Superior temporal gyrus (tissue), 1 donor: ENCODE results near the gene SFXN2.
A peak's percentile ranks its signal among the peaks of the same experiment; 100 is the strongest.
"Not testable (repeated sequence)": the region's sequence is repeated elsewhere in the genome, so short reads cannot be mapped to it uniquely, and the experiment has no call there.

Experiments used
- DNase-seq: peaks from one replicate; pipeline ENCODE4 v3.0.0-alpha.2; 2016; ENCODE audit errors: extremely low spot score

Gene SFXN2

DNA sequence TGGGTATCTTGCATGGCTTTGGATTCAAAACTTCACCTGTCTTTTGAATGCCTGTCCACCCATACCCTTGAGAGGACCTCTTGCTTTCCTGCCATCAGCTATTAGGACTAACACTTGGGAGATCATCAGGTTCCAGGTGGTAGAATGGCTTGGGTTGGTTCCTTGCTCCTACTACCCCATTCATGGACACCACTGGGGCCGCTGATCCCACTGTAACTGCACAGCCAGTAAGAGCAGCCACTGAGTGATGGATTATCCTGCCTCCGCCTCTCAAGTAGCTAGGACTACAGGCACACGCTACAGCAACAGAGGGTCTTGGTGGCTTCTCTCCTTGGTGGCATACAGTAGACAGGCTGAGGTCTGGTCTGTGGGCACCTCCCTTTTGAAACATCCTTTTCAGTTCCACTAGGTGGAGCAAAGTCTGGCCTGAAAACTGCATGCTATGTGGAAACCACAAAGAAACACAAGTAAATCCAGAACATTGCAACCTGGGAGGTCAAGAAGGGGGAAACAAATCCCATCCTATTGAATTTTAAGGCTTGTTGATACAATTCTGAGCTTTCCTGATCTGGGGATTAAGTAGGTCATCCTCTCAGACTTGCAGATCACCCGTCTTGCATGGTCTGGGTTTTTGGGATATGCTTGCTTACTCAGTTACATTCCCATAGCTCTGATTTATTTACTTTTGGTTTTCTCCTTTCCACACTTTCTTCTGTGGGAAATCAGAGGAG lies 38.7 kb downstream of the SFXN2 start:
- peak; percentile 48 for DNase-seq

DNA sequence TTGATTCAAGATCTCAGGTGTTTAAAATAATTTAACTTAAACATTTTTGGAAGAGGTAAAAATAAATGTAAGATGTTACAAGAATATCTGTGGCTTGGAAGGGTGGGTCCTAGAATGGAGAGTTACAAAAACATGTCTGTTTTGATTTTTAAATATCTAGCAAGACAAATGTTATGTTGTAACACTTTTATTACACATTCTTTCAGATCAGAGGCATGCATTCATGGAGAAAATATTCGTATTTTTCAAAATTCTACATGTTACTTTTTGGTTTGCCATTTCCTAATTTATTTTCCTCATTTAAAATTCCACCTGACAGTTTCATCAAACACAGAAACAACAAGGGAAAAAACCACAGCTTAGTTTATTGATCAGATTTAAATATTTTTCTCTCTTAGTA lies 39.3 kb downstream of the SFXN2 start:
- DNase-seq, result no peak

DNA sequence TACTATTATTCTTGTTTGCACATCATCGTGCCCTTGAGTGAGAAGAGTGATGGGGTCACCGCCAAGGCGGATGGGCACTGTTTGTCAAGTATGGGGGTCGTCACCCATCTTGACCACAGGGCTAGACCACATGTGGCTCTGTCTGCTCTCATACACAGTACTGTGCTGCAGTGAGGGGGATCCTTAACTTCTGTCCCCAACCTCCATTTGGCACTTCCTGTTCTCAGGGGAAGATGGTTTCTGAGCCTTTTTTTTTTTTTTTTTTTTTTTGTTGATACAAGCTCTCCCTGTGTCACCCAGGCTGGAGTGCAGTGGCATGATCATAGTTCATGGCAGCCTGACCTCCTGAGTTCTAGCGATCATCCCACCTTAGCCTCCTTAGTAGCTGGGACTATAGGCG lies 42.9 kb downstream of the SFXN2 start:
- no peak for DNase-seq

DNA sequence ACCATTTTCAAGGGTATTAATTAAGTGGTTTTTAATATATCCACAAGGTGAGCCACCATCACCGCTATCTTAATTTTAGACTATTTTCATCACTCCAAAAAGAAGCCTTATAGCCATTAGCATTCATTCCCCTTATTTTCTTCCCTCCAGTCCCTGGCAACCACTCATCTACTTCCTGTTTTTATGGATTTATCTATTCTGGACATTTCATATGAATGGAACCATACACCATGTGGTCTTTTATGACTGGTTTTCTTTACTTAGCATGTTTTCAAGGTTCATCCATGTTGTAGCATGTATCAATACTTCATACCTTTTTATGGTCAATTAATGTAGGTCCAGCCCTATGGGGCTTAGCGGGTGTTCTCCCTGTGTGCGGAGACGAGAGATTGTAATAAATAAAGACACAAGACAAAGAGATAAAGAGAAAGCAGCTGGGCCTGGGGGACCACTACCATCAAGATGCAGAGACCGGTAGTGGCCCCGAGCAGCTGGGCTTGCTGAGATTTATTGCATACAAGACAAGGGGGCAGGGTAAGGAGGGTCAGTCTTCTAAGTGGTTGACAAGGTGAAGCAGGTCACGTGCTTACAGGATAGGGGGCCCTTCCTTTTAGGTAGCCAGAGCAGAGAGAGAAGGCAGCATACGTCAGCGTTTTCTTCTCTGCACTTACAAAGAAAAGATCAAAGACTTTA lies 44.0 kb downstream of the SFXN2 start:
- DNase-seq, result no peak

DNA sequence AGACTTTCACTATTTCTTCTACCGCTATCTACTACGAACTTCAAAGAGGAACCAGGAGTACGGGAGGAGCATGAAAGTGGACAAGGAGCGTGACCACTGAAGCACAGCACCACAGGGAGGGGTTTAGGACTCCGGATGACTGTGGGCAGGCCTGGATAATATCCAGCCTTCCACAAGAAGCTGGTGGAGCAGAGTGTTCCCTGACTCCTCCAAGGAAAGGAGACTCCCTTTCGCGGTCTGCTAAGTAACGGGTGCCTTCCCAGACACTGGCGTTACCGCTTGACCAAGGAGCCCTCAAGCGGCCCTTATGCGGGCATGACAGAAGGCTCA lies 44.5 kb downstream of the SFXN2 start:
- not testable (repeated sequence) for DNase-seq

DNA sequence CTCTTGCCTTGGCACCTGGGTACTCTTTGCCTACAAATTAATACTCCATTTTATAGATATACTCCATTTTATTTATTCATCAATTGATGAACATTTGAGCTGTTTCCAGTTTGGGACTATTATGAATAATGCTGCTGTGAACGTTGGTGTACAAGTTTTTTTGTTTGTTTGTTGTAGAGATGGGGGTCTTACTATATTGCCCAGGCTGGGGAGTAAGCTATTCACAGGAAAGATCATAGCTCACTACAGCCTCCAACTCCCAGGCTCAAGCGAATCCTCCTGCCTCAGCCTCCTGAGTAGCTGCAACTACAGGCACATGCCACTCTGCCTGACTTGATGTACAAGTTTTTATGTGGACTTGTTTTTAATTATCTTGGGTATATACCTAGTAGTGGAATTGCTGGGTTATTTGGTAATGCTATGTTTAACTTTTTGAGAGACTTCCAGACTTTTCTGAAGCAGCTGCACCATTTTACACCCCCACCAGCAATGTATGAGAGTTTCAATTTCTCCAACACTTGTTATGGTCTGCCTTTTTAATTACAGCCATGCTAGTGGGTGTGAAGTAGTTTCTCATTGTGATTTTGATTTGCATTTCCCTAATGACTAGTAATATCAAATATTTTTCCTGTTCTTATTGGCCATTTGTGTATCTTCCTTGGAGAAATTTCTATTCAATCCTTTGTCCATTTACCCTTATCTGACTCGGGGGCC lies 45.2 kb downstream of the SFXN2 start:
- DNase-seq, result no peak

DNA sequence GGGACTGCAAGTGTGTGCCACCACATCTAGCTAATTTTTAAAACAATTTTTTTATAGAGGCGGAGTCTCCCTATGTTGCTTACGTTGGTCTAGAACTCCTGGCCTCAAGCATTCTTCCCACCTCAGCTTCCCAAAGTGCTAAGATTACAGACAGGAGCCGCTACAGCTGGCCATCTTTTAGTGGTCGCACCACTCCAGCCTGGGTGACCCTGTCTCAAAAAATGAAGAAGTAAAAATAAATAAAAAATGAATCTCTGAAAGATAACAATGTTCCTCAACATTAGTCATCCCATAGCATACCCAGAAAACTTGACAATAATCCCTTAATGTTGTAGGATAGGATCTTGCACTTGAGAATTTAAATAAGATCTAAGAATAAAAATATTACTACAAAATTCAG lies 47.5 kb downstream of the SFXN2 start:
- DNase-seq, result no peak

DNA sequence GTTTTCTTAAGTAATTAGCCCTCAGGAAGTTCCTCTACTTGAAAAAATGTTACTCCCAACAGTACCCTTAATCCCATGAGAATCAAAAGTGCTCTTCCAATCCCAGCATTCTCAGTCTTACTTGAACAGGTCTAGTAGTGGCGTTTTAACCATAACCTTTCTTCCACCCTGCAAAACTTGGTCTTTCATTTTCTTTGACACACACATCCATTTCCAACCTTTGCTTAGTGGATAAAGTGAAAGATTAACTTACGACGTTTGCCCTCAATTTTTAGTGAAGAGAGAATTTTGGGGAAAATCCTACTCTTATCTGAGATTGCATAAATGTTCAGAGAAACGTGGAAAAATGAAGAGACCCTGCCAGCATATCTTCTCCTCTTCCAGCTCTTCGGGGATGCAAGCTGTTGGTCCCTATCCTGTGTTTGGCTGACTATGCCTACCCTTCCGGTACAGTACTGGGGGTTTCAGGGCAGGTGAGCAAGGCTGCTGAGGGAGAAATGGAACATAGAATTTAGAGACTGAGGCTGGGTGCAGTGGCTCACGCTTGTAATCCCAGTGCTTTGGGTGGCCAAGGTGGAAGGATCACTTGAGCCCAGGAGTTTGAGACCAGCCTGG lies 48.1 kb downstream of the SFXN2 start:
- no peak for DNase-seq

DNA sequence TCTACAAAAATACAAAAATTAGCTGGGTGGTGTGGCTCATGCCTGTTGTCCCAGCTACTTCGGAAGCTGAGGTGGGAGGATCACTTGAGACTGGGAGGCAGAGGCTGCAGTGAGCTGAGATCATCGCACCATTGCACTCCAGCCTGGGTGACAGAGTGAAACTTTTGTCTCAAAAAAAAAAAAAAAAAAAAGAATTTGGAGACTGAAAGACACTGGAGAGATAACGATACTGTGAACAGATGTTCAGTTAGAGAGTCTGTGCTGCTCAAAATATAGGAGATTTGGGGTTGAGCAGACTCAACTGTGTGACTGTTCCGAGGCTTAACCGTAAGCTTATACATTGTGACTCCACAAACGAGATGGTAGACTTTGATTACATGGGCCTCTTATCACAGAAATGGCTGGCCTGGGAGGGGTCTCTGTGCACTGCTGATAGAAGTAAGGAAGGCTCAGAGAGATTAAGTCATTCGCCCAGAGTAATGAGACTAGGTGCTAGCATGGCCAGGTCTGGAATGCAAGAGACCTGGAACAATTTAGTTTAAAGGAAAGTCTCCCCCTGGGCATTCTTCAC lies 48.7 kb downstream of the SFXN2 start:
- DNase-seq, result no peak

DNA sequence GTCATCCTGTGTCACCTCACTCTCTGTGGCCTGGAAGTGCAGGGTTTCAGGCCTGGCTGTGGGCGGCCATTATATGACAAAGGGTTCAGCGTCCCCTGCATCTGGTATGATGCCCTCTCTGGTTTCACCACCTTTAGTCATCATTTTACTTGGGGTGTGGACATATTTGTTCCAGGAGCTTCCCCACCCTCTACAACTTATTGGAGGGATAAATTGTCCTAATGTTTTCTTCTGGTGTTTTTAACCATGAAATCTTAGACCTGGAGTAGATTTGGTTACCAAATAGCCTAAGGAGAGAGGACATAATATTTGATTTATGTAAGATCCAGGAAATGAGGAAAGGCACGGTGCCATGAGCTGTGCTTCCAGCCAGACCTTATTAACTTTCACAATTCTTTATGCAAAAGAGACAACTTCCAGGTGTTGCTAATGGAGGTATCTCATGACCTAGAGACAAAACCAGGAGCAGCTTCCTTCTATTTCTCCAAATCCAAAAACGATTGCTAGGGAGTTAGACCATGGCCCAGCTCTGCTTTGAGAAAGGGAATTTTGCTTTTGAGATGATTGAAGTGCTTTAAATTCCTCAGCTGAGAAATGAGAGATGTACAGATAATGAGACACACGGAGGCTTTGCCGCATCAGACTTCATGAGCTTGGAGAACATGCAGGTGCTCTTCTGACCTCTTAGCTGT lies 50.2 kb downstream of the SFXN2 start:
- DNase-seq, result no peak

DNA sequence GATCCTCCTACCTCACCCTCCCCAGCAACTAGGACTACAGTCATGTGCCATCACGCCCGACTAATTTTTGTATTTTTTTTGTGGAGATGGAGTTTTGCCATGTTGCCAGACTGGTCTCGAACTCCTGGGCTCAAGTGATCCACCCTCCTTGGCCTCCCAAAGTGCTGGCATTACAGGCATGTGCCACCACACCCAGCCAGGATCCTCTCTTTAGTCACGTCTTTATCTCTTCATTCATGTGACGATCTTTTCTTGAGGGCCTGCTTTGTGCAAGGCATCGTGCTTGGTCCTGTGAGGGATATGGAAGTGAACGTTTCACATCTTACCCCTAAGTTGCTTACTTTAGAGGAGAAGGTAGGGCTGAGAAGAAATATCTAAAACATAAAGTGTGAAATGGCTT lies 50.9 kb downstream of the SFXN2 start:
- no peak for DNase-seq

DNA sequence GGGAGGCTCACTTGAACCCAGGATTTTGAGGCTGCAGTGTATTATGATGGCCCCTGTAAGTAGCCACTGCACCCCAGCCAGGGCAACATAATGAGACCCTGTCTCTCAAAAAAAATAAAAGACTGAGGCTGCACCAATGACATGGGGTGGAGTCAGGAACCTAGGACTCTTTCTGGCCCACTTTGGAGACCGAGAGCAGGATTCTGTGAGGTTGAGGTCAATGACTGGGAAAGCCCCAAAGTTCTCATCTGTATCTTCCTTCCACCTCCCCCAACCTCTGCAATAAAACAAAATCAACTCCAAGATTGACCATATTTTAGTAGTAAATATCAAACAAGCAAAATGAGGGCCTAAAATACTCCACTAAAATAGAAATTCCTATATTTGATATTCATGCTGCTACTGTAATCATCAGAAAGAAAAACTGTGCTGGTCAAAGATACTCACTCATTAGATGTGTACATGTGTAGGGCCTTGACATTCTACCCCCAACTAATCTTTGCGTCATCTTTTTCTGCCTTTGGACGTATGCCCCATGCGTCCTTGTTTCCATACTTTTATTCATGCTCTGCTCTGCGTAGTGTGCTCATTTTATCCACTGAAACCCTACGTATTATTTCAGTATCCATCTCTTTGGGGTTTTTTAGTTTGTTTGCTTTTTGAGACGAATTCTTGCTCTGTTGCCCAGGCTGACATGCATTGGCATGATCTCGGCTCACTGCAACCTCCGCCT lies 53.2 kb downstream of the SFXN2 start:
- DNase-seq, result no peak

DNA sequence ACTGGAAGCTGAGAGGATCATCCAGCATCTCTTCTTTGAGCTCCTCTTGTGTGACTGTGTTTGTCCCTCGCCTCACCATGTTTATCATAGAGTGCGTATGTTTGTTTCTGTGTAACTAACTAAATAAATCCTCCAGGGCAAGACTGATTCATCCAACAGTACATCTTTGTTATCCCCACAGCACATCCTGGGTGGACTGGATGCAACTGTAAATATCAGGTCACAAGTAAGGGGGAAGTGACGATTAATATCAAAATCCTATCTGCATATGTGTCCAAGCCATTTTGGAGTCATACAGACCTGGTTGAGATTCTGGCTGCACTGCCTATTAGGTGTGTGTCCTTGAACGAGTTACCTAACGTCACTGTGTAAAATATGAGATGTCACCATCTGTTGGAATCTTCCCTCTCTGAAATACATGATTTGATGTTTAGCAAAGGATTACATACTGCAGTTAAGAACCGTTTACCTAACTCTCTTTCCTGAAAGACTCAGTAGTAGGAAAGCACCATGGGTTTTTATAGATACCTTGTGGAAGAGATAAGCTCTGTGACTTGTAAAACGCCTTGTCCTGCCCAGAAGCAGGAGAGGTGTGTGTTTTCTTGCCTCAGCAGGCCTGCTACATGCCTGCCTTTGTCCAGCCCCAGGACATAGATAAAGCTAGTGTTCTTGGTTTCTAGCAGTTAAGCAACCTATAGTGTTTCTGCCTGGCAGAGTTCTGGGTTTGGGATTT lies 55.1 kb downstream of the SFXN2 start:
- DNase-seq, result no peak

DNA sequence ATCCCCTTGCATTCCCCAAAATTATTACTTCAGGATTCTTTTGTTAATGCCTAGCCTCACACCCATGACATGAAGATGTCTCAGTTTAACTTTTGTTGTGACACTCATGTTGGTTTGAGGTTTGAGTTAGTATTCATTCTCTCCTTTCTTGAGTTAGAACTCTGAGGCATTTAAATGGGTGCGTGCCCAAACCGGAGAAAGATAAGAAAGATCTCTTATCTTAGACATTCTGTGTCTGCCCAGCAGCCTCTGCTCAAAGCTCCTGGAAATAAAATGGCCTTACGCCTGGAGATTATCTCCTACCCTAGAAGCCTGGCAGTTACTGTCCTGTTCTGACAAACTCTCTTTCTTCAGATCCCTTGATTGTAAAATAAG lies 55.7 kb downstream of the SFXN2 start:
- DNase-seq, result no peak

DNA sequence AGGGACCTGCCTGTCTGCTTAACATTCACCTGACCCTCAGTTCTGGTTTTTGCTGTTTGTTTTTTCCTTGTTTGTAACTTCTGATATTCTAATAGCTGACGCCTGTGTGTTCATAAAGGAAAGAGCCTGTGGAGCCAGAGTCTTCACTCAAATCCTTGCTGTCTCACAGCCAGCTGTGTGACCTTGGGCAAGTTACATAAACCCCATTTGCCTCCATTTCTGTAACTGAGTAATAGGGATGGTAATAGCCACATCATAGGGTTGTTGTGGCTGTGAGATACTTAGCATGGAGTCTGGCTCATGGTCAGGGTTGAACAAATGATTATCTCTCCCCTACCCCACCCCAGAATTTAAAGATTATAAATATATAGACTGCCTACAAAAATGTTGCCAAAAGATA lies 56.4 kb downstream of the SFXN2 start:
- no peak for DNase-seq

DNA sequence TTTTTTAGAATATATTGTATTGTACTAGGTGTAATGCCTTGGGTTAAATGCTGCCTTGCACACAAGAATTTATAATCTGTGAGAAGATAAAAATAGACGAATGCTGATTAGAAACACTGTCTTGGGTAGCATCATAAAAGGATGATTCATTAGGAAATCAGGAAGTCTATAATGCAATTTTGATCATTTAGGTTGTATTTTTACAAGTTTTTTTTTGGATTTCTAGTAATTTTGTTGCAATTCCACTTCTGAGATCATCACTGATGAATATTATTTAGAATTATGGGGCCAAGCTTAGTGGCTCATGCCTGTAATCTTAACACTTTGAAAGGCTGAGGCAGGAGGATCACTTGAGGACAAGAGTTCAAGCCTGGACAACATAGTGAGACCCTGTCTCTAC lies 58.9 kb downstream of the SFXN2 start:
- no peak for DNase-seq

DNA sequence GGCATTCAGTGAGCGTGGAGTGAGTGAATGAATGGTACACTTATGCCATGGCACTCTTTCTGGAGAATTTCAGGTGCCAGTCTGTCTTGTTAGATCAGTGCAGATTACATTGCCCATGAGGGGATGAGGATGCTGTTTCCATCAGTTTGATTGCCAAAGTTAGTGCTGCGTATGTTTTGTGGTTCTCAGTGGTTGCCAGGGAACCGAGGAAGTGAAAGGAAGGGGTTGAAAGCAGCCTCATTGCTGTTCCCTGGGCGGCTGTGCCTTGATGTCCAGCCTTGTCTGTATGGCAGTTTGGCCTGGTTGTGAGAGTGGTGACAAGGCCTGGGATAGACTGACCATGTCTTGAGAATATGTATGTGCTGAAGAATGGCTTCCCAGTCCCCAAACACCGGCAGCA lies 59.5 kb downstream of the SFXN2 start:
- DNase-seq, result no peak

DNA sequence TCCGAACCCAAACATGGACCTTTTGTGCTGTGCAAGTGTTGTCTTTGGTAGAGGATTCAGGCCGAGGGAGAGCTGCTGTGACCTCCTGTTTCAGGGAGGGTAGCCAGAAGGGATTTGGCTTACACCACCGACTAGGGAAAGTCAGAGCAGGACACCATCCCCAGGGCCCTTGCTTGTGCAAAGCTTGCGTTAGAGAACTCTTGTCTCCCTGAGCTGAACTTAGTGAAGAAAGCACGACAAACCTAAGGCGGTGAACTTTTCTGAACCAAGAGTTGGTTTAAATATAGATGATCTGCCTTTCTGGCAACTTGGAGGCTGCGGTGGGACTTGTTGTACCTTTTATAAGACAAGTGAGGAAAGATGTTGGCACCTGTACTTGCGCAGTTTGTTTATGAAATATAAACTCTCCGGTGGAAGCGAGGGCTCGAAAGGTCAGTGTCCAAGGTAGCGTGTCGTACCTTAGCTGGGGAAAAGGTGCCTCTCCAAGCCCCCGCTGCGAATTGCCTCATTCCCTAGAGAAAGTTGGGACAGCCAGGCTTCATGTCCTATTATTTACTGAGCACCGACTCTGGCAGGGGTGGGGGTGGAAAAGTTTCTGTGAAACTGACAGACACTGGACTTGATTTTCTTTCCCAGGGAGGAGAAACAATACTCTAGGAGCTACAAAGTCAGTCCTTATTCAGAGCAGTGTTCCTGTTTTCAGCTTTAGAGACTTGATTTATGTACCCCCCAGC lies 60.9 kb downstream of the SFXN2 start:
- DNase-seq, result no peak

DNA sequence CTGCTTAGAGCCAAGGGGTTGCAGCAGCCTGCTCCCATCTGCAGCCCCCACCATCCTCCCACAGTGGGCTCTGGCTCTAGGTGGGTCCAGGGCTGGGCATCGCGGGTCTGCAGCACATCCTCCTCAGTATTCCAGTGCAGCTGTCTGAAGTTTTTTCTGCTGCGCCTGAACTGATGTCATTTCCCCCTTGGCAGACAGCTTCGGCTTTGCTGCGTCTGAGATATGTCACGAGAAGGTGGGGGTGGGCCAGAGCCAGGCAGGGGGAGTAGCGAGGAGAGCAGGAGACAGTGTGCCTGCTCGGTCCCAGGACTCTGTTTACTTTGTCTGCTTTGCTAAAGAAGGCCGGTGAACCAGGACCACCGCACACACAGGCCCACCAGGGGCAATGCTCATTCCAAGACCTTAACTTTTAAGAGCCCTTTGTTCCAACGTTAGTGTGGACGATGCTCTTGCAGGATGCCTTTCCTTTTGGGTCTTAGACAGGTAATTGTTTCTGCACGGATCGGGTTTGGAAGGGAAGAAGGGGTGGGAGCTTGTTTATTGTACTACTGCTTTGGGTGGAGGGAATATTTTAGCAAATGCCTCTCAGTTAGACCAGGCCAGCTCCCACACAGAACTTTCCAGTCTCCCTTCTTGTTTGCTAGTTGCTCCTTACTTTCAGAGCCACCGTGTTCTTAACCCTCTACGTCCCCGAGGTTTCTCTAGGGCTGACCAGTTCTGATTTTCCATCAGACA lies 61.7 kb downstream of the SFXN2 start:
- no peak for DNase-seq
